ENCODE measurements around the gene TMEM80.

The TMEM80 gene

DNA sequence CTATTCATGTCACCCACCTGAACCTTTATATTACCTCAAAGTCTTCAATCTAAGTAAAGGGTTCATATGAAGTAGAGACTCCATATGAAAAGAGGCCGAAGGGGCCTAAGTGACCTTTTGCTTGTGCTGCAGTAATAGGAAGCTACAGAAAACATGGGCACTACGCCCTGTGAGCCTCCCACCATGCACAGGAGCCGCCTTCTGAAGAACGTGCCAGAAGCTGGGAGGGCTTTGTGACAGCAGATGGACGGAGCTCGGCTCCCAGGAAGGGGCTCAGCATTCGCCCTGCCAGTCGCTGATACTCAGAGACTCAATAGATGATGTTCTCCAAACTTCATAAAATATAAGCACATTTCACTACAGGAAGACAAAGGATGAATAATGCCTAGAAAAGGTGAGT lies 21.8 kb upstream of the TMEM80 start:
- no peaks in the 10 kb centered on the region for H3K79me1 ChIP-seq (ENCODE audit: low read length)
- no peak overlapping the region for H3K56ac ChIP-seq (ENCODE audit: low read length)
- no peak overlapping the region for H3K4me3 ChIP-seq (ENCODE audit: low read length)
- H3K18ac ChIP-seq (ENCODE audit: low read length): no peak overlapping the region
- no peak overlapping the region for H2BK120ac ChIP-seq (ENCODE audit: low read depth, low read length)
- DNase-seq: no peak
- H3K9ac ChIP-seq (ENCODE audit: low read length): no peak overlapping the region
- H4K5ac ChIP-seq (ENCODE audit: low read length): no peak overlapping the region
- H2BK15ac ChIP-seq (replicated peaks; ENCODE audit: low read depth): no peak overlapping the region
- H2BK5ac ChIP-seq (ENCODE audit: low read length): no peak overlapping the region
- H3K27ac ChIP-seq (ENCODE audit: low read depth, low read length): no peak overlapping the region
- no peaks in the 10 kb centered on the region for H3K27me3 ChIP-seq (ENCODE audit: insufficient read depth, low read length, poor library complexity)
- H2AK5ac ChIP-seq (ENCODE audit: low read length): no peak overlapping the region
- no CpG with 5 or more reads among the region's 8 CpGs for WGBS (ENCODE audit: extremely low coverage, insufficient coverage, low lambda C conversion rate)
- no peak overlapping the region for H3K4me2 ChIP-seq (ENCODE audit: low read length)
- peaks cover 6% of the 10 kb centered on the region for H3K36me3 ChIP-seq (ENCODE audit: control insufficient read depth, insufficient read depth, low read length)
- no peak overlapping the region for H3K23ac ChIP-seq (ENCODE audit: low read length)
- no peaks in the 10 kb centered on the region for H3K4me1 ChIP-seq (ENCODE audit: control insufficient read depth, low read depth, low read length)
- H3K4ac ChIP-seq (ENCODE audit: low read depth, low read length): no peak overlapping the region
- no peak overlapping the region for H4K8ac ChIP-seq (ENCODE audit: low read depth, low read length)
- no peaks in the 10 kb centered on the region for H3K79me2 ChIP-seq (ENCODE audit: control insufficient read depth, insufficient read depth, low read length)

DNA sequence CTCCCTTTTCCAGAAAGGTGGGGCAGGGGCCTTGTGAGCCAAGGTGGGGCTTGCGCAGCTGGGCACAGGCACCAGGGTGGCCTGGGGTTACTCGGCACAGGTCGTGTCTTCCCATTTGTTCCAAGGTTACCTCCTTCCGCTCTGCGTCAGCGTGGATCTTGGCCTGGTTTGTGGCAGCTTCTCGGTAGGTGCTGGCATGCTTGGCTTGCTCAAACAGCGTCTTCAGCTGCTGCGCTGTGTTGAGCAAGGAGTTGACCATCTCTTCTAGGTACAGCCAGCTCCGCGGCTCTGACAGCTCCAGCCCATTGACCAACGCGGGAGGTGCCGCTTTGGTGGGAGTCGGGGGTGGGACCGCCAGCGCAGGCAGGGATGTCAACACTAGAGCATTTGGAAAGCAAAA lies 21.2 kb upstream of the TMEM80 start:
- Histone ChIP-seq H3K18ac (ENCODE audit: low read length) (no peak overlapping the region), H3K27ac (ENCODE audit: low read depth, low read length) (no peak overlapping the region), H3K36me3 (ENCODE audit: control insufficient read depth, insufficient read depth, low read length) (peaks cover 6% of the 10 kb centered on the region), H2BK120ac (ENCODE audit: low read depth, low read length) (no peak overlapping the region), H2AK5ac (ENCODE audit: low read length) (no peak overlapping the region), H3K56ac (ENCODE audit: low read length) (no peak overlapping the region), H3K4ac (ENCODE audit: low read depth, low read length) (no peak overlapping the region), H3K79me1 (ENCODE audit: low read length) (no peaks in the 10 kb centered on the region), H2BK5ac (ENCODE audit: low read length) (no peak overlapping the region), H3K9ac (ENCODE audit: low read length) (no peak overlapping the region), H3K4me1 (ENCODE audit: control insufficient read depth, low read depth, low read length) (no peaks in the 10 kb centered on the region), H4K5ac (ENCODE audit: low read length) (no peak overlapping the region), H4K8ac (ENCODE audit: low read depth, low read length) (no peak overlapping the region), H3K23ac (ENCODE audit: low read length) (no peak overlapping the region), H3K4me2 (ENCODE audit: low read length) (no peak overlapping the region), H3K4me3 (ENCODE audit: low read length) (no peak overlapping the region), H3K27me3 (ENCODE audit: insufficient read depth, low read length, poor library complexity) (no peaks in the 10 kb centered on the region), H3K79me2 (ENCODE audit: control insufficient read depth, insufficient read depth, low read length) (no peaks in the 10 kb centered on the region), H2BK15ac (replicated peaks; ENCODE audit: low read depth) (no peak overlapping the region)
- no peak for DNase-seq
- WGBS (ENCODE audit: extremely low coverage, insufficient coverage, low lambda C conversion rate): no CpG with 5 or more reads among the region's 17 CpGs

DNA sequence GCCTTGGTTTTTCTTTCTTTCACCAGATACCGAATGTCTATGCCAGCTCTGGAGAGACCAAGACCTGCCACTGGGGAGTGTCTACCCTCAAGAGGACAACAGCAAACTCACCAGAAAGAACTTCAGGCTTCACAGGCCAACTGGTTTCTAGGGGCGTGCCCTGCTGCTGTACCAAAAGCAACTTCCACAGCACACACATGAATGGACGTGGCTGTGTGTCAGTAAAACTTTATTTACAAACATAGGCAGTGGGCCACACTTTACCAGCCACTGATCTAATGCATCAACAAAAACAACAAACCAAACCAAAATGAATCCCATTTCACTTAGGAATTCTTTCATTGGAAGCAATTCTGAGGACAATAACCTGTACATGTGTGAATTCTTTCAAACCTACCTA lies 17.3 kb upstream of the TMEM80 start:
- DNase-seq: no peak
- Histone ChIP-seq H4K5ac (ENCODE audit: low read length) (no peak overlapping the region), H3K27me3 (ENCODE audit: insufficient read depth, low read length, poor library complexity) (no peaks in the 10 kb centered on the region), H3K9ac (ENCODE audit: low read length) (no peak overlapping the region), H3K36me3 (ENCODE audit: control insufficient read depth, insufficient read depth, low read length) (peaks cover 4% of the 10 kb centered on the region), H3K4me2 (ENCODE audit: low read length) (no peak overlapping the region), H3K4ac (ENCODE audit: low read depth, low read length) (no peak overlapping the region), H3K18ac (ENCODE audit: low read length) (no peak overlapping the region), H3K79me2 (ENCODE audit: control insufficient read depth, insufficient read depth, low read length) (no peaks in the 10 kb centered on the region), H3K4me1 (ENCODE audit: control insufficient read depth, low read depth, low read length) (no peaks in the 10 kb centered on the region), H3K56ac (ENCODE audit: low read length) (no peak overlapping the region), H4K8ac (ENCODE audit: low read depth, low read length) (no peak overlapping the region), H3K79me1 (ENCODE audit: low read length) (no peaks in the 10 kb centered on the region), H3K27ac (ENCODE audit: low read depth, low read length) (no peak overlapping the region), H3K23ac (ENCODE audit: low read length) (no peak overlapping the region), H2BK15ac (replicated peaks; ENCODE audit: low read depth) (no peak overlapping the region), H2BK120ac (ENCODE audit: low read depth, low read length) (no peak overlapping the region), H2AK5ac (ENCODE audit: low read length) (no peak overlapping the region), H2BK5ac (ENCODE audit: low read length) (no peak overlapping the region), H3K4me3 (ENCODE audit: low read length) (no peak overlapping the region)
- no CpG with 5 or more reads among the region's 3 CpGs for WGBS (ENCODE audit: extremely low coverage, insufficient coverage, low lambda C conversion rate)

DNA sequence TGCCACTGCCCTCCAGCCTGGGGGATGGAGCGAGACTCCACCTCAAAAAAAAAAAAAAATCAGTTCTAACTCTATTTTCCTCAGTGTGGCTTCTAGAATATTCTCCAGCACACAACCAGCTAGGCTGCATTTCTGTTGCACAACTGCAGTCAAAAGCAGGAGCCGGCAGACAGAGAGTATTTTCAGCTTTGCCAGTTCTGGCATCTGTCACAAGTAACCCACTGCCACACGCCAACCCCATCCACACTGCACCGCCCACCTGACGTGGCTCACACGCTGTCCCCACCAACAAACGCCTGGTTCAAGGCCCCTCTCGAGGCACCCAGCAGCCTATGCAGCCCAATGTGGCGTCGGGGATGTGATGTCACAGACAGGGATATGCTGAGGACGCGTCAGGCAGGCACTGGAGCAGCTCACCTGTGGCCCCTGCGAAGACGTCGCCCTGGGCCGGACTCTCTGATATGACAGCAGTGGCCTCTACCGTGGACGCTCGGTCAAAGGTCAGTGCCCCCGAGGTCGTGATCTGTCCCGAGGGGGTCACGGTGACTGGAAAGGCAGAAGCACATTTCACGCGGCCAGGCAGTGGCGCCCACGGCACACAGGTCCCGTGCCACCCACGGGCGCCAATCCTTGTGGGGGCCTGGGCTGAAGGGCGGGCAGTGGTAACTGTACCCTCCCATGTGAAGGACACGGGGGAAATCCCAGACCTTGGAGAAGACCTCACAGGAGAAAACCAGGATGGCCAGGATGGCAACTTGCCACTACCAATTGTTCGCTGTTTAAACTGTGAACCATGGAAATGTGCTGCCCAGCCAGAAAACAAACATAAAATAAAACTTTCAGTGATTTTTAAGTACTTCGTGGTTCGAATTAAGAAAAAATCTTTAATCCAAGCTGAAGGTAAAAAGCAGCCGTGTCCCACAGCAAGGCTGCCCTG lies 16.1 kb upstream of the TMEM80 start:
- no peak overlapping the region for H2BK15ac ChIP-seq (replicated peaks; ENCODE audit: low read depth)
- no peak overlapping the region for H3K4me3 ChIP-seq (ENCODE audit: low read length)
- H3K27ac ChIP-seq (ENCODE audit: low read depth, low read length): no peak overlapping the region
- no peak overlapping the region for H3K4me2 ChIP-seq (ENCODE audit: low read length)
- H3K56ac ChIP-seq (ENCODE audit: low read length): no peak overlapping the region
- no peak overlapping the region for H3K23ac ChIP-seq (ENCODE audit: low read length)
- no peaks in the 10 kb centered on the region for H3K79me2 ChIP-seq (ENCODE audit: control insufficient read depth, insufficient read depth, low read length)
- H3K4ac ChIP-seq (ENCODE audit: low read depth, low read length): no peak overlapping the region
- no peak overlapping the region for H4K8ac ChIP-seq (ENCODE audit: low read depth, low read length)
- H2BK120ac ChIP-seq (ENCODE audit: low read depth, low read length): no peak overlapping the region
- no peak overlapping the region for H3K18ac ChIP-seq (ENCODE audit: low read length)
- WGBS (ENCODE audit: extremely low coverage, insufficient coverage, low lambda C conversion rate): no CpG with 5 or more reads among the region's 36 CpGs
- H3K4me1 ChIP-seq (ENCODE audit: control insufficient read depth, low read depth, low read length): no peaks in the 10 kb centered on the region
- DNase-seq: no peak
- no peak overlapping the region for H2BK5ac ChIP-seq (ENCODE audit: low read length)
- H3K36me3 ChIP-seq (ENCODE audit: control insufficient read depth, insufficient read depth, low read length): peaks cover 6% of the 10 kb centered on the region
- H4K5ac ChIP-seq (ENCODE audit: low read length): no peak overlapping the region
- H3K9ac ChIP-seq (ENCODE audit: low read length): no peak overlapping the region
- no peaks in the 10 kb centered on the region for H3K79me1 ChIP-seq (ENCODE audit: low read length)
- no peak overlapping the region for H2AK5ac ChIP-seq (ENCODE audit: low read length)
- no peaks in the 10 kb centered on the region for H3K27me3 ChIP-seq (ENCODE audit: insufficient read depth, low read length, poor library complexity)

DNA sequence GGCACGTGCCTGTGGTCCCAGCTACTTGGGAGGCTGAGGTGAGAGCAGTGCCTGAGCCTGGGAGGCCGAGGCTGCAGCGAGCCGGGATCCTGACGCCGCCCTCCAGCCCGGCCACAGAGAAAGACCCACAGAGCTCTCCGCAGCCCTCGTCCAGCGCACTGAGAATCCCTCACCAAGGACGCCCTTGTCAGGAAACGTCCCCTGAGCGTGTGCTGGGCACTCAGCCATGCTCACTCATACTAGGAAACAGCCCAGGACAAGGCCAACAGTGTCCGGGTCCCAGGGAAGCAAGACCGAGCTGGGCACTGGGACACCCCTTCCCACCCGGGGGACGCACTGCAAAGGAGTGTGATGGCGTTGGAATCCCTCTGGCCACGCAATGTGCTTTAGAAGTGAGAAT lies 15.1 kb upstream of the TMEM80 start:
- Histone ChIP-seq H3K79me1 (ENCODE audit: low read length) (no peaks in the 10 kb centered on the region), H3K4me3 (ENCODE audit: low read length) (no peak overlapping the region), H3K23ac (ENCODE audit: low read length) (no peak overlapping the region), H3K18ac (ENCODE audit: low read length) (no peak overlapping the region), H3K36me3 (ENCODE audit: control insufficient read depth, insufficient read depth, low read length) (peaks cover 8% of the 10 kb centered on the region), H3K4ac (ENCODE audit: low read depth, low read length) (no peak overlapping the region), H3K79me2 (ENCODE audit: control insufficient read depth, insufficient read depth, low read length) (no peaks in the 10 kb centered on the region), H3K56ac (ENCODE audit: low read length) (peak overlapping the region; percentile 3), H3K9ac (ENCODE audit: low read length) (no peak overlapping the region), H2BK120ac (ENCODE audit: low read depth, low read length) (no peak overlapping the region), H2BK15ac (replicated peaks; ENCODE audit: low read depth) (no peak overlapping the region), H3K27ac (ENCODE audit: low read depth, low read length) (peak overlapping the region; percentile 22), H3K27me3 (ENCODE audit: insufficient read depth, low read length, poor library complexity) (no peaks in the 10 kb centered on the region), H4K8ac (ENCODE audit: low read depth, low read length) (no peak overlapping the region), H2BK5ac (ENCODE audit: low read length) (no peak overlapping the region), H3K4me1 (ENCODE audit: control insufficient read depth, low read depth, low read length) (no peaks in the 10 kb centered on the region), H3K4me2 (ENCODE audit: low read length) (no peak overlapping the region), H4K5ac (ENCODE audit: low read length) (no peak overlapping the region), H2AK5ac (ENCODE audit: low read length) (no peak overlapping the region)
- no CpG with 5 or more reads among the region's 19 CpGs for WGBS (ENCODE audit: extremely low coverage, insufficient coverage, low lambda C conversion rate)
- DNase-seq: no peak

DNA sequence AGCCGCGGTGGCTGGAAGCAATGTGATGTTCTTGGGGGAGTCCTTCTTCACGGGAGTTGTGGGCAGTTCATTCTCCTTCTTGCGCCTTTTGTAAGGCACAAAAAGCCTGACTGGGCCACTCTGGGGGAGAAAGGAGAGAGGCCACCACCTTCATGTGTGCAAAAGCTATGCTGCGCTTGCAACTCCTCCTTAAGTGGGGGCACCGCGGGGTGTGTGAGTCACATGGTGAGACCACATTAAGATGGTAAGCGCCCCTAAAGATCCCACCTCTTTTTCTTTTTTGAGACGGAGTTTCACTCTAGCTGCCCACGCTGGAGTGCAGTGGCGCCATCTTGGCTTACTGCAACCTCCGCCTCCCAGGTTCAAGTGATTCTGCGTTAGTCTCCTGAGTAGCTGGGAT lies 14.6 kb upstream of the TMEM80 start:
- Histone ChIP-seq H3K79me1 (ENCODE audit: low read length) (no peaks in the 10 kb centered on the region), H3K4me1 (ENCODE audit: control insufficient read depth, low read depth, low read length) (no peaks in the 10 kb centered on the region), H2AK5ac (ENCODE audit: low read length) (no peak overlapping the region), H3K56ac (ENCODE audit: low read length) (no peak overlapping the region), H2BK120ac (ENCODE audit: low read depth, low read length) (no peak overlapping the region), H4K5ac (ENCODE audit: low read length) (no peak overlapping the region), H3K27me3 (ENCODE audit: insufficient read depth, low read length, poor library complexity) (no peaks in the 10 kb centered on the region), H3K4ac (ENCODE audit: low read depth, low read length) (no peak overlapping the region), H2BK15ac (replicated peaks; ENCODE audit: low read depth) (no peak overlapping the region), H3K36me3 (ENCODE audit: control insufficient read depth, insufficient read depth, low read length) (peaks cover 8% of the 10 kb centered on the region), H3K23ac (ENCODE audit: low read length) (no peak overlapping the region), H3K18ac (ENCODE audit: low read length) (no peak overlapping the region), H3K79me2 (ENCODE audit: control insufficient read depth, insufficient read depth, low read length) (no peaks in the 10 kb centered on the region), H2BK5ac (ENCODE audit: low read length) (no peak overlapping the region), H3K27ac (ENCODE audit: low read depth, low read length) (peak overlapping the region; percentile 22), H3K4me2 (ENCODE audit: low read length) (no peak overlapping the region), H4K8ac (ENCODE audit: low read depth, low read length) (no peak overlapping the region), H3K4me3 (ENCODE audit: low read length) (no peak overlapping the region), H3K9ac (ENCODE audit: low read length) (no peak overlapping the region)
- no CpG with 5 or more reads among the region's 13 CpGs for WGBS (ENCODE audit: extremely low coverage, insufficient coverage, low lambda C conversion rate)
- no peak for DNase-seq
